Measurements from ENCODE around the gene OCA2.
"Not testable (repeated sequence)": the region's sequence is repeated elsewhere in the genome, so short reads cannot be mapped to it uniquely, and the experiment has no call there.

Gene OCA2

GRCh38 chr15:28098766-28099554, at the start of gene OCA2:
OCA2 (minus strand) TSS chr15:28099315; CDS start chr15:28081874, 17,441 bp downstream.
- DNase-seq (ENCODE audit: low spot score) = no peak
- FAIRE-seq = no peak

- DNase-seq (ENCODE audit: low spot score) (no peak), FAIRE-seq (no peak)
Measured at GRCh38 chr15:28147801-28148200, 48.7 kb upstream of the OCA2 start.

DNA sequence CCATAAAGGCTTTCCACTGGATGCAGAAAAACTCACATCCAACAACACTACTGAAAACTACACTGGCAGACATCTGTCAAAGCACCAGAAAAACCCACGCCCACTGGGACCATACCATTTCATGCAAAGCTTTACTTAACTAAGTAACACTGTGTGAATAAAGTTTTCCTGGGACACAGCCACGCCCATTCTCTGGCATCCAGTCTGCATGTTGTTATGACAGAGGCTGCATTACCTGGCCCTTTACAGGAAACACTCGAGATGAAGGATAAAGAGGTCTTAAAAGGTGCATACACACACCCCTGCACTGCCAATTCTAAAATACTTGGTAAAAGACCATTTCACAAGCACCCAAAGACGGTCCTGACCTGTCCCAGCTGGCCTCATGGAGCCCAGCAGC, 46.3 kb upstream of the OCA2 start:
- FAIRE-seq; DNase-seq (ENCODE audit: low spot score): not testable (repeated sequence)

DNA sequence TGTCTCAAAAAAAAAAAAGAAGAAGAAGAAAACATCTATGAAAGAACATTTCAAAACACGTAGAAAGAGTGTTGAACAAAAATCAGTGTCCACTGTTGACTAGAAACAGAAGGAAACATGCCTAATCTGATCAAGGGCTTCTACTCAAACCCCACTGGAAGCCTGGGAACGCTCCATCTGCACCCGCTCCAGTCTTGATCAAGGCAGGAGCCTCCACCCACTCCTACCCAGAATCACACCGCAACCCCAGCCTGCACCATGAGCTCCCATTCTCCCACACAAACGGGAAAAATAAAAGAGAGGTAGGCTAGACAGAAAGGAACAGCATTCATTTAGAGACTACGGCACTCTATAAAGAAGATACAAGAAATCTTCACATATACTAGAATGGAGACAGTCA, 40.9 kb upstream of the OCA2 start:
- DNase-seq (ENCODE audit: low spot score) = no peak
- no peak for FAIRE-seq

GRCh38 chr15:28137408-28138039, 38.4 kb upstream of the OCA2 start:
- not testable (repeated sequence) for DNase-seq (ENCODE audit: low spot score); FAIRE-seq

GRCh38 chr15:28136236-28136904, 37.3 kb upstream of the OCA2 start:
- not testable (repeated sequence) for FAIRE-seq; DNase-seq (ENCODE audit: low spot score)

GRCh38 chr15:28133281-28133680, 34.2 kb upstream of the OCA2 start:
- FAIRE-seq (peak; percentile 18), DNase-seq (ENCODE audit: low spot score) (no peak)

GRCh38 chr15:28132524-28133275, 33.6 kb upstream of the OCA2 start:
- FAIRE-seq (peak; percentile 36), DNase-seq (ENCODE audit: low spot score) (peak; percentile 9)

- FAIRE-seq (no peak), DNase-seq (ENCODE audit: low spot score) (no peak)
Measured at GRCh38 chr15:28131946-28132345, 32.8 kb upstream of the OCA2 start.

DNA sequence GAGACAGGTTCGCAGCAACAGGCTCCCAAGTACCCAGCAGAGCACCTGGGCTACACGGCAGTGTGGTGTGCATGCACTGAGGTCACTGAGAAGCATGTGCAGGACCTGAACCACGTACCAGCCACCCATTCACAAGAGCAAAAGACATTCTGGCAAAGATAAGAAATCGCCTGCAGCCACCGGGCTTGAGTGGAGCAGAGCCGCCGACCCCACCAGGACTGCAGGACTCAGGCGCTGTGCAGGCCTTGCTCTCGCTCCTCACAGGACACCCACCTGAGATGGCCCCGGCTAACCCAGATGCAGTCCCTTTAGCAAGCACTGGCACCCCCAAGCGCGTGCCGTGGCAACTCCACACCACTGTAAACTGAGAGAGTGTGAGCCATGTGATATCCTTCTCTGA, 32.3 kb upstream of the OCA2 start:
- FAIRE-seq (no peak), DNase-seq (ENCODE audit: low spot score) (no peak)

DNA sequence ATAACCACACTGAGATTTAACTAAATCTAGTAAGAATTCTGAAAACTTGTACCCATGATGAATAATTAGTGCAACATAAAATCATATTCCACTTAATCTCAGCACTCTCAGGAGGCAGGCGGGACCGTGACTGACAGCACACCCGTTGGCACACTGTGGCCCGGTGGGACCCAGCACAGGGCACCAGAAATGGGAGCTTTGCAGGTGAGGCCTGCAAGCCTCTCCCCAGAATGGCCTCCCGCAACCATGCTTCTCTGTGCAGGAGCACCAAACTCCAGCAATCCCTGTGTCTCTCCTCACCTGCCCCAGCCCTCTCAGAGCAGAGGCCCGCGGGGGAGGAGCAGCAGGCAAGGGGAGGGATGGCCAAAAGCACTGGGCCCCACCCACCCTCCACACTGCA, 31.5 kb upstream of the OCA2 start:
- DNase-seq (ENCODE audit: low spot score) (no peak), FAIRE-seq (no peak)

DNA sequence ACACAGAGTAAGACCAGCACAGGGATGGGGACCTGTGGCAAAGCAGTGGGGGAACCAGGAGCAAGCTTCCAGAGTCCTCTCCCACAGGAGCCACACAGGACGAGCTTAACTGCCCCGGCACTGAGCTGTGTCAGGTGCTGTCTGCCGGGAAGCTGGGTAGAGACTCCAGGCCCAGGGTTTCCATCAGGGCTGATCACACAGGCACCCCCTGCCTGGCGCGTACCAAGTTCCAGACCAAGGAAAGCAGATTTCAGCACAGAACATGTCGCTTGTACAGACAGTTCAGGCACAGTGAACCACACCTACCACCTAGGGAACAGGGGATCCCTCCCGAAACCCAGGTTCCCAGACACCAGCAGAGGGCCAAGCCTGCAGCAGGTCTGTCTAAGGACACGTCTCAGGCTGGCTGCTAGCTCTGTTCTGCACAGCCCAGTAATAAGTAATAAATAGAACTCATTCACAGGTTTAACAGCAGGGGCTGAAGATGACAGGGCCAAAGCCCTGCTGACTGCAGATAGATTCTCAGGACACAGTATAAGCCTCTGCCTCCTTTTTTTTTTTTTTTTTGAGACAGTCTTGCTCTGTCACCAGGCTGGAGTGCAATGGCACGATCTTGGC, 30.2 kb upstream of the OCA2 start:
- FAIRE-seq (no peak), DNase-seq (ENCODE audit: low spot score) (no peak)

- no peak for DNase-seq (ENCODE audit: low spot score)
- no peak for FAIRE-seq
Measured at GRCh38 chr15:28128031-28128430, 28.9 kb upstream of the OCA2 start.

DNA sequence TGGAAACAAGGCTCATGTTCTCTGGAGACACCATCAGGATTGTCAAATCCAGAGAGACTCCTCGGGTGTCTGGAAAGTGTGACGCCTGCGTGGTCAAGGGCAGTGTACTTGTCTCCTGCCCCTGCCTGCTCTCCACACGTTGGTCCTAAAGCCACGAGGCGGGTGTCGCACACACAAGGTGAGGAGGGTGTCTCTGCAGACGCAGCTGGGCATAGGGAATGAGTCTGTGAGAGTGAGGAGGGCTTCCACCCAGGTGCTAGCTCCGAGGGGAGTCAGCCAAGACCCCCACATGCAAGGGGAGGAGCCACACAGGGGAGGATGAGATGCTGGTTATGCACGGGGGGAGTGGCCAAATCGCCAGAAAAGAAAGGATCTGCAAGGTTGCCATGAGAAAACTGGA, 27.9 kb upstream of the OCA2 start:
- no peak for FAIRE-seq
- DNase-seq (ENCODE audit: low spot score) = no peak

DNA sequence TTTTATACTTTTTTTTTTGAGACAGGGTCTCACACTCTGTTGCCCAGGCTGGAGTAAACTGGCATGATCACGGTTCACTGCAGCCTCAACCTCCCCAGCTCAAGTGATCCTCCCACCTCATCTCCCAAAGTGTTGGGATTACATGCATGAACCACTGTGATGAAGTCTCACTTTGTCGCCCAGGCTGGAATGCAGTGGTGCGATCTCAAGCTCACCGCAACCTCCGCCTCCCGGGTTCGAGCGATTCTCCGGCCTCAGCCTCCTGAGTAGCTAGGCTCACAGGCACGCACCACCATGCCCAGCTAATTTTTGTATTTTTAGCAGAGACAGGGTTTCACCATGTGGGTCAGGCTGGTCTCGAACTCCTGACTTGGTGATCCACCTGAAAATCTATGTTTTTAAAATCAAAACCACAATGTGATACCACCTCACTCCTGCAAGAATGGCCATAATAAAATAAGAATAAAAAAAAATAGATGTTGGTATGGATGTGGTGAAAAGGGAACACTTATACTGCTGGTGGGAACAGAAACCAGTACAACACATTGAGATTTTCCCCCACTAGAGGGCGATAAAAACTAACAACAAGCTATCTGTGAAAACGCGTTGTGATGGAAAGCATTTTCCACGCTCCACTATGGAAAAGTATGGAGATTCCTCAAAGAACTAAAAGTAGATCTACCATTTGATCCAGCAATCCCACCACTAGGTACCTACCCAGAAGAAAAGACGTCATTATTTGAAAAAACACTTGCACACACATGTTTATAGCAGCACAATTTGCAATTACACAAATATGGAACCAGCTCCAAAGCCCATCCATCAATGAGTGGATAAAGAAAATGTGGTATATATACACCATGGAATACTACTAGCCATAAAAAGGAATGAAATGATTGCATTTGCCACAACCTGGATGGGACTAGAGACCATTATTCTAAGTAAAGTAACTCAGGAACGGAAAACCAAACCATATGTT, 26.8 kb upstream of the OCA2 start:
- FAIRE-seq = no peak

GRCh38 chr15:28124841-28125240, 25.7 kb upstream of the OCA2 start:
- no peak for FAIRE-seq
- DNase-seq (ENCODE audit: low spot score) = no peak

More for the DNA sequence above, 26.8 kb upstream of the OCA2 start:
- DNase-seq (ENCODE audit: low spot score) = no peak

DNA sequence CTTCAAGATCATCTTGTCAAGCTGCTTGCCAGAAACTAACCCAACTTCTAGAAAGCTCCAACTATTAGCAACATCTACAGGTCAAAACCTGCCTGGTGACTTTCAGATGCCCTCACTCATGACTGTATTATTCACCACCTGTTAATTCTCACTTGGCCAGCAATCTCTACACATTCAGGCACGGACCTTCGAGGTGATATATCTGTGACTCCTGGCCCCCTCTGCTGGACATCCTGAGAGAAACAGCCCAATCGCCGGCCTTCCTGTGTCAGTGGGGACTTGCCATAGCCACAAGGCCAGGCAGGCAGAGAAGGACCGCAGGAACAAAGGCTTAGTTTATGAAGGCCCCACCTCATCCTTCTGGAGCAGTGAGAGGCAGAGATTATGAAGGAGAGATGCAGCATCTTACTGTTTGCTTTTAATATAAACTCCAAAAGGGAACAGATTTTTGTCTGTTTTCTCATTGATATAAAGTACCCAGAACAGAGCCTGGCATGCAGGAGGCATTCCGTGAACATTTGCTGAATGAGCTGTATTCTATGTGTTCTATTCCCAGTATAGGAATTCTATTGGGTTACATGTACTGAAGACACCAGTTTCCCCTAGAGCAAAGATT, 24.4 kb upstream of the OCA2 start:
- FAIRE-seq (no peak), DNase-seq (ENCODE audit: low spot score) (peak; percentile 44)

DNA sequence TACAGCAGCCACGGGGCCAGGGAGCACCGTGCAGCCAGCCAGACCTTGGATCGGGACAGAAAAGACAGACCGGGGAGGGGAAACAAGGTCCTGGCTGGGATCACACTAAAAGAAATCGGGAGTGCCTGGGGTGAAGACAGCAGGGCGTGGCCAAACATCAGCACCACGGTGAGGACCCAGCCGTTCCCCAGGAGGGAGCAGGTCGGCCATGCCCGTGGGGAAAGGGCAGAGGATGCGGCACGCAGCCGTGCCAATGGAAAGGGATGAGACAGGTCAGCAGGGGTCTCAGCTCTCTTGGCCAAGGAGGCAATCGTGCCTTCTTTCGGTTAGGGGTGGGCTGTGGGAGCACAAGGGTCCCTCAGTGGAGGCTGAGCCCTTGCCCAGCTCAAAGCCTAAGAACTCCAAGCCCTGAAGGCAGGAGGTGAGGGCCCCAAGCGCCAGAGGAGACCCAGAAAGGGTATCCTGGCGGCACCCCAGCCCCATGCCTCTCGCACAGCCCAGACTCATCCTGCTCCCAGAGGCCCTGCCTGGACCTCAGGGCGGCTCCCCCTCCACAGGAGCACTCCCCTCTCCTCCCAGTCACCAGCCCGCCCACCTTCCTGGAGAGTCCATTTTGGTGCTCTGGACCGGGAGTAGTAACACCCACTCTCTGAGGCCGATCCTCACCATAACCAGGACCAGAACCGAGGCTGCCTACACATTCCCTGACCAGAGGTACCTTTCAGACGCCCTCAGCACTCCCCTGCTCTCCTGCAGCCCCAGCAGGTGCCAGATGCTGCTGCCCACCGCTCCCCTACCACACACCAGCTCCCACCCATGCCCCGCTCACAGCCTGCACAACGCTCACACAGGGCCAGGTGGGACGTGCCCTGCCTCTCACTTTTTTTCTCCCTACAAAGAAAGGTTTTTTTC, 23.2 kb upstream of the OCA2 start:
- FAIRE-seq = no peak
- DNase-seq (ENCODE audit: low spot score) = no peak
